Measurements from ENCODE around the gene ZNF622.
"Not testable (repeated sequence)": the region's sequence is repeated elsewhere in the genome, so short reads cannot be mapped to it uniquely, and the experiment has no call there.

Gene ZNF622

DNA sequence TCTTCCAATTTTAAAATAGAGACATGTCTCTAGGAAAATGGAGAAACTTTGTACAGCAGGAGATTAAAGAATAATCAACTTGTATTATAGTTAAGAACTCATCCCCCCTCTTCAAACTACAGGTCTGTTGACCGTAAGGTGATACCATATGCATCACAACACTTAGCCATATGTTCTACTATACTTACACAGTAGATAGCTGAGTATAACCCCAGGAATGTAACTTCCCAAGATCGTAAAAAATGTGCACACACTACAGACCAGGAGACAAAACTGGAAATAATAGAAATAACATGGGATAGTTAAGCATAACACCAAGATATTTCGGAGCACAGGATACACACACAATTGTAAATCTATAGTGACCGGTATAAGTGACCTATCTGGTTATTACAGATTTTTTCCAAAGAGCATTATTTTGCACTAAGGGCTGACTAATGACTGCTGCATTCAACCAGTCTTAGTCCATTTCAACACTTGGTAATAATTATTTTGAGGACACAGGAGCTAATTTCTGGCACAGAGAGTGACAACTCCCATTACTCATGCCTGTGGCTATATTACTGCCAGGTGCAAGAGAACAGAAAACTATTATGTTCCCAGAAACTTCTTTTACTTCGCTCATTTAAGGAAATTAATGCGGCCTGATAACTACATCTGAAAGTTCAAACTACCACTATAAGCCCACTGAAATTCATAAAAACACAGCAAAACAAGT lies 15.4 kb upstream of the ZNF622 start:
- no peak for DNase-seq (ENCODE audit: low read depth, low spot score)

DNA sequence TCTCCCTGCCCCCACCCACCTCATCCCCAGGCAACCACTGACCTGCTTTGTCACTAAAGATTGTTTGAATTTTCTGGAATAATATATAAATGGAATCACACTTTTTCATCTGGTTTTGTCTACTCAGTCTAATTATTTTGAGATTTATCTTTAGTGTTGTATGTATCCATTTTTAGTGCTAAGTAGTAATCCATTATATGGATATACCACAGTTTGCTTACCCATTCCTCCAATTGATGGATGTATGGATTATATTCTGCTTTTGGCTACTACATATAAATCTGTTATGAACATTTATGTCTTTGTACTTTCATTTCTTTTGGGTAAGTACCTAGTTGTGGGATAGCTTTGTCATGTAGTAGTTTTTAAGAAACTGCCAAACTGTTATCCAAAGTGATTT lies 14.5 kb upstream of the ZNF622 start:
- DNase-seq (ENCODE audit: low read depth, low spot score), result no peak

DNA sequence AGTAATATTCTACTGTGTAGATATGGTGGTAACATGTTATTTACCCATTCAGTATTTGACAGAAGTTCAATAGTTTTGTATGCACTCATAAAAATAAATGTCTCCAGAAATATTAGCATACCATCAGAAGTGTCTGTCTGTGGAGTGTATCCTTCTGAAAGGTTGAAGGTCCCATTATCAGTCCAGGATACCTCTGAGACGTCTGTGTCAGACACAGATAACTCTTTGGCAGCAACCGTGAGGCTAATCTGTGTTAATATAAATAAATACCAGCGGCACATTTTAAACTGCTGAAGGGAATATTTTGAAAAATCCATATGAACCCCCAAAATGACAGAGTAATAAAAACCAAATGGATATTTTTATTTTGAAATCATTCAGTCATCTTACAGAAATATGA lies 11.9 kb upstream of the ZNF622 start:
- DNase-seq (ENCODE audit: low read depth, low spot score), result no peak

DNA sequence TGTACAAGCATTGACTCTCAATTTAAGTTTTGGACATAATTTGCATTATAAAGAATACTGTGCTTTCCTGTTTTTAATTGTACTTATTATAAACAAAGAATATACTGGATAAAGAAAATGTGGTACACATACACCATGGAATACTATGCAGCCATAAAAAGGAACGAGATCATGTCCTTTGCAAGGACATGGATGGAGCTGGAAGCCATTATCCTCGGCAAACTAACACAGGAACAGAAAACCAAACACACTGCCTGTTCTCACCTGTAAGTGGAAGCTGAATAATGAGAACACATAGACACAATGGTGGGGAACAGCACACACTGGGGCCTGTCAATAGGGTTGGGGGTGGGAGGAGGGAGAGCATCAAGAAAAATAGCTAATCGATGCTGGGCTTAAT lies 10.8 kb upstream of the ZNF622 start:
- DNase-seq (ENCODE audit: low read depth, low spot score), result not testable (repeated sequence)

DNA sequence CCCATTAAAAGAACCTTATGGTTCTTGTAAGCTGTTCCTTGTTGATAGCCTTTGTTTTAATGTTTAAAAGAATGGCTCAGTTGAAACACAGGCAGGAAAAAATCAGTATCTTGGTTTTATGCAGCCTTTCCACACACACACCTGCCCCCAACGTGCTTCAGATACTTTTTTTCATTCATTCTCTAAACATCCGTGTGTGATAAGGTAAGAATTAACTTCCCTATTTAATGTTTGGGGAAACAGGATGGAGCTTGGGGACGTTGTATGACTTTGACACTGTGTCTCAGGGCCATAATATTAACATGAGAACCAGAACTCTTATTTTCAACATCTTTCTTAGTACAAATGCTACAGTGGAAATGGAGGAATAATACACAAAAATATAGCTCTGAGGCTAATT lies 5.8 kb upstream of the ZNF622 start:
- DNase-seq (ENCODE audit: low read depth, low spot score), result no peak

DNA sequence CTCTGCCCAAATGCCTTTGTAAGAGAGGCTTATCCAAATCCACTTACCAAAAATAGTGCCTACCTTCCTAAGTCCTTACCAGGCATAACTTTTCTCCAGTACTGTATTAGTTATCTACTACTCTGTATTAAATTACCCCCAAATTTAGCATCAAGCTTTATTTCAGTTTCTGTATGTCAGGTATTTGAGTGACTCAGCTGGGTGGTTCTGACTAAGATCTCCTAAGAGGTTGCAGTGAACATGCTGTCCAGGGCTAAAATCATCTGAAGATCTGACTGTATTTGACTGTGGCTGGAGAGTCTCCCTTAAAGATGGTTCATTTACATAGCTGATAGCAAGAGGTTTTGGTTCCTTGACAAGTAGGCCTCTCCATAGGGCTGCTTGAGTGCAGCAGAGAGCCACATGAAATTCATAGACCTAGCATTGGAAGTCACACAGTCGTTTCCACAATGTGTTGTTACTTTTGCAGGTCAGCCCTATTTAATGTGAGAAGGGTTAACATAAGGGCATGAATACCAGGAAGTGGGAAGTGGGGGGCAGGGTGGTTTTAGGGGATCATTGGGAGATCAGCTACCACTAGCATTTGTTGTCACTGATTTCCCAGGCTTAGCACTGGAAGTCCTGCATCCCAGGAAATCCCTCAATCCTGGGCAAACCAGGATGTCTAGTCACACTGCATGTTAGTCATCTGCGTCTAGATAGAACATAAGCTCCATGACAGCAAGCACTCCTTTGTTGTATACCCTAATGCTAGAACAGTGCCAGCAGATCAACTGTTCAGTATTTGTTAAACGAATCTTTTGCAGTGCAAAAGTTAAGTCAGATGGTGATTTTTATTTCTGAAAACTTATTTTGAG lies 2.0 kb upstream of the ZNF622 start:
- no peak for DNase-seq (ENCODE audit: low read depth, low spot score)

DNA sequence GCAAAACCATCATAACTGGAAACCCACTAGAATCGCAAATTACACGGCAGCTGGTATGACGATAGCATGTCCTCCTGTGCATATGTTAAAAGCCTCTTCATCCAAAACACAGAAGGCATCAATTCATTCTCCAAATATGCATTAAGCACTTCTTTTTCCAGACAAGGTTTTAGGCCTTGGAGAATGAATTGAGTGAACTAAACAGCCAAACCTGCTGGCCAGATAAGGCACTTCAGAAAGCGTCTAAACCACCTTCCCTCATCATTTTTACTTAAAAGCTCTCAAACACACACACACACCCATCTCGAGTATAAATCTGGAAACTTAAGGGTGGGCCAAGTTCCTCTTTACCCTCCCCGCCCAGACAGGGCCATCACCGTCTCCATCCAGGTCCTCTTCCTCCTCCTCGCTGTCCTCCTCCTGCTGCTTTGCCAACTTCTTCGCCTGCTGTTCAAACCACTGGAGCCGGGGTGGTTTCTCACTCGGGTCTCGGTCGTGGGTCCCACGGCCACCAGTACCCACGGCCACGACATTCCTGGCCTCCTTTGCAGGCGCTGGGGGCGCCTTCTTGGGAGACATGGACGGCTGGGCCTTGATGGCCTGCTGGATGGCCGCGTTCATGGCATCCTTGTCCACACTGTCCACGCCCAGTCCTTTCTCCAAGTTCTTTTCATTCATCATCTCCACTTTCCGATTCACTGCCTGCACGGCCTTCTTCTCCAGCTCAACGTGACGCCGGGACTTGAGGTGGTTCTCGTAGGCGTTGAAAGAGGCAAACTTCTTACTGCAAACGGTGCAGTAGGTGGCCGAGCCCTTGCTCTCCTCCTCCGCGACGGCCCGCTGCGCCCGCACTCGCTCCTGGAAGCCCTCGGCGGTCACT lies 696 bp downstream of the ZNF622 start:
- no peak for DNase-seq (ENCODE audit: low read depth, low spot score)

DNA sequence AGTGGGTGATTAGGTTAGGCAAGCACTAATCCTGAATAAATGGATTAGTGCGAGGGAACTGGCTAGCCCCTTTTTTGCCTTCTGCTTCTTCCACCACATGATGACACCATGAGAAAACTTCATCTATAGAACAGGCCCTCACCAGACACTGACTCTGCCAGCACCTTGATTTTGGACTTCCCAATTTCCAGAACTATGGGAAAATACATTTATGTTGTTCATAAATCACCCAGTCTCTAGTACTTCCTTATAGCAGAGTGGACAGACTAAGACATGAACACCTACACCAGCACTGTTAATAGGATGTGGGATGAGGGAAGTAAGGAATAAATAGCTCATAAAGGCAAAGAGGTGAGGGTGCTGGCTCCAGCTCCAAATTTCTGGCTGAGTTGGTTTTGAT lies 1.4 kb downstream of the ZNF622 start:
- DNase-seq (ENCODE audit: low read depth, low spot score), result no peak

DNA sequence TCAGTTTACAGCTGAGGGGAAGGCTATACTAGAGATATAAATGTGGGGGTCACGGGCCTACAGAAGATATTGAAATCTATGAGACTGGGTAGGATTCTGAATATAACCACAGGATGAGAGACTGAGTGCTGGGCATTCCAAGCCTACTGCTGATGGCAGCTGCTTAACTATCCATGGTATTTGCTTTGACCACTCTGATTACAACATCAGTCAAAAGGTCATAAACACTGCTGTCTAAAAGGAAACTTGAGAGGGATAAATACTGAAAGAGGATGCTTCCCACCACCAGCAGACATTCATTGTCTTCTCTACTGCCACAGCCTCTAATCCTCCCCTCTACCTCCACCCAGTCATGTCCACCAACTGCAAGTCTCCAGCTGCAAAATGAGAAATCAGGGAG lies 3.8 kb downstream of the ZNF622 start:
- DNase-seq (ENCODE audit: low read depth, low spot score), result peak; percentile 18

DNA sequence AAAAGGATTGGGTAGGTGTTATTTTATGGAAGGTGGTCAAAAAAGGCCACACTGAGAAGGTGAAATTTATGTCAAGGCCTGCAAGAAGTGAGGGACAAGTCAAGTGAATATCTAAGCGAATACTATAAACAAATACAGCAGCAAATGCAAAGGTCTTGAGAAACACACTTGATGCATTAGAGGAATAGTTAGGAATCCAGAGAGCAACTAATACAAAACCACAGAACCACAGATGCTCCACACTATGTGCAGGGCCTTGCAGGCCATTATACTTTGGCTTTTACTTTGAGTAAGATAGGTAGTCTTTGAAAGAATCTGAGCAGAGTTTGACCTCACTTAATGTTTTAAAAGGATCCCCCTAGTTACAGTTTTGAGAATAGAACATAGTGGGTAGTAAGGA lies 4.6 kb downstream of the ZNF622 start:
- no peak for DNase-seq (ENCODE audit: low read depth, low spot score)

DNA sequence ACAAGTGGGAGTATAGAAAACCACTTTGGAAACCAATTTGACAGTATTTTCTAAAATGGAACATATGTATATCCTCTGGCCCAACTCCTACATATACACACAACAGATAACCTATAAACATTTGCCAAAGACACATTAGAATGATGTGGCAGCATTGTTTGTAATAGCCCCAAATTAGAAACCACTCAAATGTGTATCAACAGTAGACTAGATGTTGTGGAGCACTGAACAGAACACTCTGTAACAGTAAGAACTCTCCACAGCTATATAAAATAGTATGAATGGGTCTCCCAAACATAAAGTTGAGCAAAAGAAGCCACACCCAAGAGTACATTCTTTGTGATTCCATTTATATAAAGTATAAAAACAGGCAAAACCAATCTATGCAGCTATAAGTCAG lies 6.1 kb downstream of the ZNF622 start:
- DNase-seq (ENCODE audit: low read depth, low spot score), result no peak

DNA sequence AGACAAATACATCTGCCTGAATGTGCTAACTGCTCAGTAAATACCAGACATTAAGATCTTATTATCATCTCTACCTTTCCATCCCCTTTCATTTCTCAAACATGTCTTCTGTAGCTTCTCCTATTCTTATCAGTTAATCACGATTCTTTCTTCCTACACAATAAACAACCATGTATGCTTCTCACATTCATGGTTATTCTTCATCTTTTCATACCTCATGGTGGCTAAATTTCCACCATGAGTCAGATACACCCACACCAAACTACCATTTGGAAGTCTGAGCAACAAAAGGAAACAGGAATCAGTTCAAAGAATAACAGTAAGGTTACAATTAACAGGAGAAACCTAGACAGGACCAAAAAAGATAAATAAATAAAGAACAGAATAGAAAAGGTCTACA lies 7.7 kb downstream of the ZNF622 start:
- DNase-seq (ENCODE audit: low read depth, low spot score), result no peak

DNA sequence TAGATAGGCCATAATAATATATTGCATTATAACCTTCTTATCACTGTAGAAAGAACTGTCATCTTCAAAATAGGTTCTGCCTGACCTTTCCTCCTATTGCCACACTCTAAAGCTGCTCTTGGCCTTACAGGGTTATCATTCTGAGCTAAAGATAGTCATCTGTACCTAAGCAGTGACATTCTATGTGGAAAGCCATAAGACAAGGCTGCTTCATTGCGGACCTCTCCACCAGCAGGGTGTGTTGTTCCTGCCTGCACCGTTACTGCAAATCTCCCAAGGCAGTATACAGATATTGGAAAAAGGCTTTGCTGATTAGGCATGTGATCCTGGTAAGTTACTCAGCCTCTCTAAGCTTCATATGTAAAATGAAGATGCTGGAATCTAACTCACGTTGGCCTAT lies 8.1 kb downstream of the ZNF622 start:
- no peak for DNase-seq (ENCODE audit: low read depth, low spot score)

DNA sequence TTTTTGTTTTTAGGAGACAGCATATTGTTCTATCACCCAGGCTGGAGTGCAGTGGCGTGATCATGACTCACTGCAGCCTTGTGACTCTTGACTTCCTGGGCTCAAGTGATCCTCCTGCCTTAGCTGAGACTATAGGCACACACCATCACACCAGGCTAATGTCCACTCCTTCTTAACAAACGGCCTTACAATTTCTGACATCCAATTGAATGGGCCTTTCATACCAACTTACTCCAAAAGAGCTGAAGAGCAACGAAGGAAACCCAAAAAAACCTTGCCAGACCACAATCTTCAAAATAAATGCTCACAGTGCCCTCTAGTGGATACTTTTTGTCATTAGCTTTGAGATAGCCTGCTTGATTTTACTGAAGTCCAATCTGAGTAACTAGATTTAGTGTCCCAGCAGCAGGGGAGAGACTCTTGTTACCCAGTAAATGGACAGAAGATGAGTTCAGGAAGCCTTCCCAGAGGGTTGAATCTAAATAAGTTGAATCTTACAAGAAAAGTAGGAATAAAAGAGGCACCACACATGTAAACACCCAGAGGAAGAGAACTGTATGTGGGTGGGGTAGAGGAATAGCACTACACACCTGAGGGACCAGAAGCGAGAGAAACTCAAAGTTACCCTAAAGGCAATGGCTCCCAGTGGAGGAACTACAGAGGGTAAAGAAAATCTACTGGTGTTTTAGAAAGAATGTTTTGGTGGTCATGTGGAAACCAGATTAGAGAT lies 9.3 kb downstream of the ZNF622 start:
- DNase-seq (ENCODE audit: low read depth, low spot score), result peak; percentile 58

DNA sequence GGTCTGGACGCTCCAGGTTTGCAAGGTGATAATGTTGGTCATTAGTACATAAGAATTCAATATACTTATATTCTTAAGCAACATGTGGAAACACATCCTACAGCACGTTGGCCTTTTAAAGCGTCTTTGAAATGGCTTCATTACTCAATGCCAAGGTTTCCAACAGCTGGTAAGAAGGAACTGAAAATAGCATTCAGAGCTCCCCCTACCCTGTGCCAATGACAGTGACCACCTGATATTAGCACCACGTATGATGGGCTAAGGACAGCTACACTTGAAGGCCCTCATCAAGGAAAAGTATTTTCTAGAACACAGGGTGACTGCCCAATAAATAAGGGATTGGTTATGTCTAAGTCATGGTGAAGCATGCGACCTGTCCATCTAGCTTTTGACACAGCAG lies 9.9 kb downstream of the ZNF622 start:
- no peak for DNase-seq (ENCODE audit: low read depth, low spot score)

DNA sequence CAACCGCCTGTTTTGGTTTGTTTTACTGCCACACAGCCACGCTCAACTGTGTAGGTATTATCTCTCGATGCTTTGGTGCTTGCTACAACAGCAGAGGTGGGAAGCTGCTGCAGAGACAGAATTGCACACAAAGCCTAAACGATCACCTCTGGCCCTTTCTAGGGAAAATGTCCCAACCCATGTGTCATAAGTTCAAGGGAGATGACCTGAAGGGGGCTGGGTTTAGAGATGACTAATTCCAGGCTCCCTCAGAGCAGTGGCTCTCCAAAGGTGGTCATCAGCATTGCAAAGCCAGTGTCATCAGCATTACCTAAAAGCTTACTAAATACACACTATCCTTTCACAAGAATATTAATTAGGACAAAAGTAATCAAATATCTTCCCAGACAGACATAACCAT lies 10.9 kb downstream of the ZNF622 start:
- no peak for DNase-seq (ENCODE audit: low read depth, low spot score)

DNA sequence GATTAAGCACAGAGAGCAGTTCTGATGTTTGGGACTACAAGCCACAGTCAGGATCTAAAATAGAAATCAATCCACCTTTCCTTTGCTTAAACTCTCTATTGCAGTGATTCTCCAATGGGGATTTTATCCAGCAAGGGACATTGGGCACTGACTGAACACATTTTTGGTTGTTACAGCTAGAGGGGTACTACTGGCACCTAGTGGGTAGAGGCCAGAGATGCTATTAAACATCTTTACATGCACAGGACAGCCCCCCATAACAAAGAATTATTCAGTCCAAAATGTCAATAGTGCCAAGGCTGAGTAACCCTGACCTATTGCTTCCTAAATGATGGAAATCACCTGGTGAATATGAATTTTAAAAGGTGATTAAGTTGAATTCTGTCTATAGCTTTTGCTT lies 12.0 kb downstream of the ZNF622 start:
- no peak for DNase-seq (ENCODE audit: low read depth, low spot score)

DNA sequence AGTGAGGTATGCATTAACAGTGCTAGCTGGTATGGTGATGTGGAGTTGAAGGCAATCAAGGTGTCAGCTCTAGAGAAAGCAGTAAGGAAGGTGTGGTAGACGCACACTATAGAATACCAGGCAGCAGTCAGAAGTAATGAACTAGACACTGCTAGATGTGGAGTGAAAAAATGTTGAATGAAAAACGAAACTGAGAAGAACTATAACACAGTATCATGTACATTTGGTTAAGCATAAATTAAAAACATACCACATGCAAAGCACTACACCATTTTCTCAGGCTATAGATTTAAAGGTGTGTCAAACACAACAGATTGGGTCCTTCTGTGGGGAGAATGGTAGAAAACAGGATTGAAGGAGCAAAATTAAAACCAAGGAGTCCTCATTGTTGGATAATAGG lies 15.4 kb downstream of the ZNF622 start:
- no peak for DNase-seq (ENCODE audit: low read depth, low spot score)

DNA sequence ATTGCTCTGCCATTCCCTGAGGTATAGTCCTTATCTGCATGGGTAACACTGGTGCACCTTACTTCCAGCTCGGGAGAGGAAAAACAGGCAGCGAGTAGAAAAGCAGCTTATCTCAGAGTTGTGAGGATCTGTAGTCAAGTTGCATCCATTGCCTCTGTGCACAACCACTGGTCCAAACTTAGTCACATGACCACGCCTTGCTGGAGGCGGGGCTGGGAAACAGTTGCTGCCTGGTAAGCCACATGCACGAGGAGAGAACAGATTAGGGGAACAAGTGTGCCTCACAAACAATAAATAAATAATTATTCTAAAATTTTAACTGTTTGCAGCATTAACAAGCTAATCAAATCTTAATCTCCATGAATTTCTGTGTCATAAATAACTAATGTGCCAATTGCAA lies 18.6 kb downstream of the ZNF622 start:
- no peak for DNase-seq (ENCODE audit: low read depth, low spot score)

DNA sequence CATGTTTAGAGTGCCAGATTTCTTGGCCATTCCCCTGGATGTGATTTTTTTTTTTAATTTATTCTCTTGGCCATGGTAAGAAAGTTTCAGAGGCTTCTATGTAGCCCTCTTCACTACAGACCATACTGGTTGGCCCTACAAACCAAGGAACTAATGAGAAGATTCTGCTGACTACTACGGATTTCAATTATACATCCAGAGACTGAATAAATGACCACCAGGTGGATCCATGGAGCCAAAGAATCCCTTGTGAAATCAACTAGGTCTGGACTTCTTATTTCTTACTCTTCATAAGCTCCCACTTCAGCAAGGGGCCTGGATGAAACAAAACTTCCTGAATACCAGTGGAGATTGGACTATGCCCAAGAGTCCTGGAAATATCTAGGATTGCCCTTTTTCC lies 27.6 kb downstream of the ZNF622 start:
- DNase-seq (ENCODE audit: low read depth, low spot score), result no peak

DNA sequence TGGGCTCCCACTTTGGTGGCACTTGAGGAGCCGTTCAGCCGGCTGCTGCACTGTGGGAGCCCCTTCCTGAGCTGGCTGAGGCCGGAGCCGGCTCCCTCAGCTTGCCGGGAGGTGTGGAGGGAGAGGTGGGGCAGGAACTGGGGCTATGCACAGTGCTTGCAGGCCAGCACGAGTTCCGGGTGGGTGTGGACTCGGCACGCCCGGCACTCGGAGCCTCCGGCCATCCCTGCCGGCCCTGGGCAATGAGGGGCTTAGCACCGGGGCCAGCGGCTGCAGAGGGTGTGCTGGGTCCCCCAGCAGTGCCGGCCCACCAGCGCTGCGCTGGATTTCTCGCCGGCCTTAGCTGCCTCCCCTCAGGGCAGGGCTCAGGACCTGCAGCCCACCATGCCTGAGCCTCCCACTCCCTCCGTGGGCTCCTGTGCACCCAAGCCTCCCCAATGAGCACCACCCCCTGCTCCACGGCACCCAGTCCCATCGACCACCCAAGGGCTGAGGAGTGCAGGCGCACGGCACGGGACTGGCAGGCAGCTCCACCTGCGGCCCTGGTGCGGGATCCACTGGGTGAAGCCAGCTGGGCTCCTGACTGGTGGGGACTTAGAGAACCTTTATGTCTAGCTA lies 29.4 kb downstream of the ZNF622 start:
- DNase-seq (ENCODE audit: low read depth, low spot score), result not testable (repeated sequence)

Data from smooth muscle cell of the brain vasculature (primary cell).